Large intestine (tissue), 3 donors: ENCODE data around the gene JPT2. TPM values are rescaled to one million over a fixed set of nuclear protein-coding genes. Genes with fewer than 3 reads are reported as not detected.
A peak's percentile ranks its signal among the peaks of the same experiment; 100 is the strongest.

Experiments used
- DNase-seq, 2 donors: peaks; one replicate each; pipeline versions ENCODE4 v3.0.0 to v3.0.0-alpha.2; 2013
- H3K27ac ChIP-seq: one replicate; pipeline ENCODE4 v1.5.1; 2013; ENCODE audit warnings: low read length
- H3K27me3 ChIP-seq: 2 replicates; pipeline ENCODE4 v1.6.1; 2013; ENCODE audit warnings: low read length; ENCODE audit not compliant: control insufficient read depth, insufficient read depth
- H3K36me3 ChIP-seq: 2 replicates; pipeline ENCODE4 v1.6.1; 2013; ENCODE audit warnings: low read length; ENCODE audit not compliant: control insufficient read depth, insufficient read depth
- H3K4me1 ChIP-seq: one replicate; pipeline ENCODE4 v1.6.1; 2013; ENCODE audit warnings: low read length; ENCODE audit not compliant: control insufficient read depth, insufficient read depth
- H3K4me3 ChIP-seq: one replicate; pipeline ENCODE4 v1.5.1; 2013; ENCODE audit warnings: low read length
- H3K9me3 ChIP-seq: one replicate; pipeline ENCODE4 v1.6.1; 2013; ENCODE audit warnings: mild to moderate bottlenecking, low read depth, low read length, moderate library complexity; ENCODE audit not compliant: control insufficient read depth
- WGBS: methylation state at CpG from one replicate; pipeline ENCODE4 v1.1.5; 2013; ENCODE audit warnings: low lambda C conversion rate; ENCODE audit not compliant: insufficient coverage; 5-methylcytosine and 5-hydroxymethylcytosine counted together
- polyA plus RNA-seq: library from polyadenylated mRNA; unstranded; fragments of 120-200 nt; gene quantifications from one replicate; pipeline ENCODE4 v1.2.1, GENCODE V29; 2013

Gene JPT2
- polyA plus RNA-seq, 1 donor, result 52.2 TPM

- H3K36me3 ChIP-seq, result peaks cover 69% of the 10 kb centered on the region
- no CpG with 5 or more reads among the region's 26 CpGs for WGBS
- DNase-seq, result no peak
- no peaks in the 10 kb centered on the region for H3K27me3 ChIP-seq
- no peaks in the 10 kb centered on the region for H3K4me1 ChIP-seq
- H3K9me3 ChIP-seq, result no peaks in the 10 kb centered on the region
- no peak overlapping the region for H3K27ac ChIP-seq
- no peak overlapping the region for H3K4me3 ChIP-seq
Observed at GRCh38 chr16:1673424-1674151, 4.5 kb upstream of the JPT2 start.

GRCh38 chr16:1674306-1674705 is 3.8 kb upstream of the JPT2 start:
- no peaks in the 10 kb centered on the region for H3K9me3 ChIP-seq
- H3K27ac ChIP-seq, result no peak overlapping the region
- peaks cover 61% of the 10 kb centered on the region for H3K36me3 ChIP-seq
- peaks cover 5% of the 10 kb centered on the region for H3K4me1 ChIP-seq
- no peak for DNase-seq
- H3K4me3 ChIP-seq, result no peak overlapping the region
- H3K27me3 ChIP-seq, result no peaks in the 10 kb centered on the region
- WGBS, result no CpG with 5 or more reads among the region's 7 CpGs

GRCh38 chr16:1674751-1675664 is 3.1 kb upstream of the JPT2 start:
- DNase-seq, result no peak
- no peaks in the 10 kb centered on the region for H3K9me3 ChIP-seq
- peaks cover 56% of the 10 kb centered on the region for H3K36me3 ChIP-seq
- H3K27me3 ChIP-seq, result no peaks in the 10 kb centered on the region
- H3K4me1 ChIP-seq, result peaks cover 5% of the 10 kb centered on the region
- H3K4me3 ChIP-seq, result no peak overlapping the region
- no peak overlapping the region for H3K27ac ChIP-seq
- WGBS, result no CpG with 5 or more reads among the region's 19 CpGs

GRCh38 chr16:1676661-1677060 is 1.4 kb upstream of the JPT2 start:
- DNase-seq, result no peak
- no CpG with 5 or more reads among the region's 12 CpGs for whole genome bisulfite sequencing
- H3K36me3 ChIP-seq, result peaks cover 48% of the 10 kb centered on the region
- H3K27me3 ChIP-seq, result no peaks in the 10 kb centered on the region
- H3K4me1 ChIP-seq, result peaks cover 5% of the 10 kb centered on the region
- H3K27ac ChIP-seq, result no peak overlapping the region
- H3K9me3 ChIP-seq, result no peaks in the 10 kb centered on the region
- H3K4me3 ChIP-seq, result no peak overlapping the region

- 96% methylated on average over 4 of the region's 18 CpGs for WGBS
- Histone ChIP-seq H3K27ac (no peak overlapping the region), H3K36me3 (peaks cover 41% of the 10 kb centered on the region)
Observed at GRCh38 chr16:1677339-1677738, 740 bp upstream of the JPT2 start.

GRCh38 chr16:1678500-1679098 is 520 bp downstream of the JPT2 start:
- 0% methylated on average over 1 of the region's 45 CpGs for WGBS
- Histone ChIP-seq H3K27me3 (no peaks in the 10 kb centered on the region), H3K27ac (peak overlapping the region; percentile 67), H3K9me3 (no peaks in the 10 kb centered on the region), H3K36me3 (peaks cover 35% of the 10 kb centered on the region), H3K4me1 (peaks cover 5% of the 10 kb centered on the region), H3K4me3 (peak overlapping the region; percentile 81)
- peak; percentile 27 to 62 for DNase-seq

More at GRCh38 chr16:1677339-1677738, 740 bp upstream of the JPT2 start:
- DNase-seq, result no peak
- H3K27me3 ChIP-seq, result no peaks in the 10 kb centered on the region
- no peaks in the 10 kb centered on the region for H3K9me3 ChIP-seq
- H3K4me1 ChIP-seq, result peaks cover 5% of the 10 kb centered on the region
- peak overlapping the region; percentile 31 for H3K4me3 ChIP-seq

- WGBS, result 90% methylated on average over 4 of the region's 14 CpGs
- peaks cover 5% of the 10 kb centered on the region for H3K4me1 ChIP-seq
- H3K9me3 ChIP-seq, result no peaks in the 10 kb centered on the region
- DNase-seq, result no peak
- peaks cover 29% of the 10 kb centered on the region for H3K36me3 ChIP-seq
- no peak overlapping the region for H3K4me3 ChIP-seq
- H3K27ac ChIP-seq, result no peak overlapping the region
- no peaks in the 10 kb centered on the region for H3K27me3 ChIP-seq
Observed at GRCh38 chr16:1680361-1680760, 2.3 kb downstream of the JPT2 start.

- WGBS, result 100% methylated on average over 1 of the region's 10 CpGs
Observed at GRCh38 chr16:1681032-1681431, 3.0 kb downstream of the JPT2 start.

GRCh38 chr16:1687427-1688316 is 9.6 kb downstream of the JPT2 start:
- DNase-seq, result no peak
- H3K36me3 ChIP-seq, result peaks cover 62% of the 10 kb centered on the region
- H3K27ac ChIP-seq, result no peak overlapping the region
- H3K27me3 ChIP-seq, result no peaks in the 10 kb centered on the region
- WGBS, result 60% methylated on average over 2 of the region's 17 CpGs
- H3K4me1 ChIP-seq, result peaks cover 8% of the 10 kb centered on the region
- H3K9me3 ChIP-seq, result no peaks in the 10 kb centered on the region
- H3K4me3 ChIP-seq, result no peak overlapping the region

More at GRCh38 chr16:1681032-1681431, 3.0 kb downstream of the JPT2 start:
- no peak for DNase-seq
- Histone ChIP-seq H3K27me3 (no peaks in the 10 kb centered on the region), H3K9me3 (no peaks in the 10 kb centered on the region), H3K4me1 (peaks cover 5% of the 10 kb centered on the region), H3K4me3 (no peak overlapping the region), H3K36me3 (peaks cover 27% of the 10 kb centered on the region), H3K27ac (no peak overlapping the region)
